ENCODE data around the gene JARID2. TPM values are rescaled to one million over a fixed set of nuclear protein-coding genes. Genes with fewer than 3 reads are reported as not detected.

JARID2 gene
- total and polyA plus RNA-seq, 2 of the 13 experiments (the other 11 are each of a cell fraction or from before 2014, with no cell fraction given): 7.5 to 10.3 TPM

DNA sequence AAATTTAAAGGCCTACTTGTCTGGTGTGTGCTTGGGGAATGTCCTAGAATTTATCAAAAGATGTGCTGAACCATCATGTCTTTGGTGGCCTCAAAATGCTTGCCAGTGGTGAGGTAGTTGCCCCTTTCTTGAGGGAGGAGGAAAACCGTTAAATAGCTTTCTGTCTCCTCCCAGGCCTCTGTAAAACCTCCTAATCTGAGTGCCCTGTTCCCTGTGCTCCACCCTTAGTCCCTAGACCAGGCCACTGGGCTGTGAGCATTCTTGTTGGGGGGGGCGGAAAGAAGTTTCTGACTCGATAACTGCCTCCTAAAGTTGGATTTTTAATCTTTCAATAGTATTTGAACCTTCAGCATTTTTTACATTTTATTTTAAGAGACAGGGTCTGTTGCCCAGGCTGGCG lies 23.1 kb downstream of the JARID2 start:
- Histone ChIP-seq H3K27me3 (ENCODE audit: control insufficient read depth in 1 of 2, insufficient read depth in 2 of 2, low read length in 2 of 2) (no peaks in the 10 kb centered on the region), H3K4me3 (replicated peaks in 1 of 3; ENCODE audit: insufficient read depth in 1 of 3, low read depth in 2 of 3, low read length in 3 of 3) (no peak overlapping the region), H4K20me1 (ENCODE audit: insufficient read depth, low read length) (0 out of 2 replicates have a peak, but pooled peaks cover 4% of the 10 kb centered on the region), H3K9ac (ENCODE audit: insufficient read depth, low read depth, low read length) (no peak overlapping the region), H3K79me2 (ENCODE audit: insufficient read depth, low read length) (peaks cover 90% of the 10 kb centered on the region), H2AFZ (ENCODE audit: low read length) (no peak overlapping the region), H3K36me3 (replicated peaks in 1 of 2; ENCODE audit: control insufficient read depth in 1 of 2, insufficient read depth in 2 of 2, low read length in 2 of 2) (no peaks in the 10 kb centered on the region), H3K4me2 (ENCODE audit: low read depth, low read length) (no peak overlapping the region), H3K4me1 (ENCODE audit: insufficient read depth, low read length) (peaks cover 70% of the 10 kb centered on the region), H3K9me3 (ENCODE audit: low read length) (no peaks in the 10 kb centered on the region), H3K27ac (ENCODE audit: extremely low read length, insufficient read depth, low read length) (peak overlapping the region; percentile 32)
- TF ChIP-seq TAF15 (IDR thresholded peaks at IDR 0.05; ENCODE audit: low read depth, low read length, poor library complexity, severe bottlenecking) (no peak), ZNF572 (CRISPR knock-in tag; IDR thresholded peaks at IDR 0.05) (no peak), SRSF9 (IDR thresholded peaks at IDR 0.05; ENCODE audit: borderline replicate concordance, insufficient read depth, low read depth, low read length, poor library complexity, severe bottlenecking) (no peak)
- TF ChIP-seq, protein P1, sequence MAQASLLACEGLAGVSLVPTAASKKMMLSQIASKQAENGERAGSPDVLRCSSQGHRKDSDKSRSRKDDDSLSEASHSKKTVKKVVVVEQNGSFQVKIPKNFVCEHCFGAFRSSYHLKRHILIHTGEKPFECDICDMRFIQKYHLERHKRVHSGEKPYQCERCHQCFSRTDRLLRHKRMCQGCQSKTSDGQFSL (CRISPR knock-in tag; IDR thresholded peaks at IDR 0.05): 0 out of 2 replicates have a peak, but pooled peaks have one; percentile 28
- TF ChIP-seq, protein P2, sequence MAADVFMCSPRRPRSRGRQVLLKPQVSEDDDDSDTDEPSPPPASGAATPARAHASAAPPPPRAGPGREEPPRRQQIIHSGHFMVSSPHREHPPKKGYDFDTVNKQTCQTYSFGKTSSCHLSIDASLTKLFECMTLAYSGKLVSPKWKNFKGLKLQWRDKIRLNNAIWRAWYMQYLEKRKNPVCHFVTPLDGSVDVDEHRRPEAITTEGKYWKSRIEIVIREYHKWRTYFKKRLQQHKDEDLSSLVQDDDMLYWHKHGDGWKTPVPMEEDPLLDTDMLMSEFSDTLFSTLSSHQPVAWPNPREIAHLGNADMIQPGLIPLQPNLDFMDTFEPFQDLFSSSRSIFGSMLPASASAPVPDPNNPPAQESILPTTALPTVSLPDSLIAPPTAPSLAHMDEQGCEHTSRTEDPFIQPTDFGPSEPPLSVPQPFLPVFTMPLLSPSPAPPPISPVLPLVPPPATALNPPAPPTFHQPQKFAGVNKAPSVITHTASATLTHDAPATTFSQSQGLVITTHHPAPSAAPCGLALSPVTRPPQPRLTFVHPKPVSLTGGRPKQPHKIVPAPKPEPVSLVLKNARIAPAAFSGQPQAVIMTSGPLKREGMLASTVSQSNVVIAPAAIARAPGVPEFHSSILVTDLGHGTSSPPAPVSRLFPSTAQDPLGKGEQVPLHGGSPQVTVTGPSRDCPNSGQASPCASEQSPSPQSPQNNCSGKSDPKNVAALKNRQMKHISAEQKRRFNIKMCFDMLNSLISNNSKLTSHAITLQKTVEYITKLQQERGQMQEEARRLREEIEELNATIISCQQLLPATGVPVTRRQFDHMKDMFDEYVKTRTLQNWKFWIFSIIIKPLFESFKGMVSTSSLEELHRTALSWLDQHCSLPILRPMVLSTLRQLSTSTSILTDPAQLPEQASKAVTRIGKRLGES (CRISPR knock-in tag; IDR thresholded peaks at IDR 0.05; ENCODE audit: borderline replicate concordance): no peak
- WGBS (ENCODE audit: low lambda C conversion rate): 81% methylated on average over 4 of the region's 4 CpGs
- ATAC-seq: no peak
- BruUV-seq (replicated peaks): no TSS peak
- in situ Hi-C loops (cut with HindIII; ENCODE audit: extremely low pct_ligation_motif_present, low pct_unique_long_range_greater_than_20kb) (no loop called here), intact Hi-C loops (cut with micrococcal nuclease; ENCODE audit: unreplicated experiment) (no loop called here)
- CTCF ChIA-PET (ENCODE audit: low intra/inter-chr PET ratio, low total read pairs): no interaction called here
- no peak for FAIRE-seq
- DNase-seq (ENCODE audit: low spot score): no peak
- POLR2A ChIA-PET: interaction anchor here (1.0 kb wide), 1 partner anchor 20 kb away, joined by 4 read pairs; no protein-coding TSS in a partner anchor

Data from HepG2 (cell line).